ENCODE results near the gene NTM. TPM values are rescaled to one million over a fixed set of nuclear protein-coding genes. Genes with fewer than 3 reads are reported as not detected.
"Not testable (repeated sequence)": the region's sequence is repeated elsewhere in the genome, so short reads cannot be mapped to it uniquely, and the experiment has no call there.

The NTM gene
- total RNA-seq, 2 donors from 2014 or later: not detected

GRCh38 chr11:131412061-131412460 lies 41.6 kb downstream of the NTM start:
- H3K4me1 Mint-ChIP-seq (ENCODE audit: low read depth): no peaks in the 10 kb centered on the region

GRCh38 chr11:131413217-131413616 lies 42.8 kb downstream of the NTM start:
- Mint-ChIP-seq H3K9me3 (peaks cover 0 to 4% of the 10 kb centered on the region in 2 donors), H3K27me3 (ENCODE audit: low read depth) (no peaks in the 10 kb centered on the region), H3K4me1 (ENCODE audit: low read depth) (no peaks in the 10 kb centered on the region), H3K27ac (no peak overlapping the region), H3K4me3 (no peak overlapping the region), H3K36me3 (ENCODE audit: insufficient read depth in 2 of 2) (no peaks in the 10 kb centered on the region)
- DNase-seq: no peak
- ATAC-seq (replicated peaks in 1 of 2): no peak

More at GRCh38 chr11:131412061-131412460, 41.6 kb downstream of the NTM start:
- H3K27me3 Mint-ChIP-seq (ENCODE audit: low read depth): no peaks in the 10 kb centered on the region
- no peak for DNase-seq
- H3K4me3 Mint-ChIP-seq: no peak overlapping the region
- no peak overlapping the region for H3K27ac Mint-ChIP-seq
- H3K36me3 Mint-ChIP-seq (ENCODE audit: insufficient read depth in 2 of 2): no peaks in the 10 kb centered on the region
- no peak for ATAC-seq (replicated peaks in 1 of 2)
- H3K9me3 Mint-ChIP-seq: peaks cover 0 to 4% of the 10 kb centered on the region in 2 donors

- no peak for DNase-seq
- Mint-ChIP-seq H3K36me3 (ENCODE audit: insufficient read depth in 2 of 2) (no peaks in the 10 kb centered on the region), H3K4me3 (no peak overlapping the region), H3K4me1 (ENCODE audit: low read depth) (no peaks in the 10 kb centered on the region), H3K27ac (no peak overlapping the region), H3K27me3 (ENCODE audit: low read depth) (no peaks in the 10 kb centered on the region), H3K9me3 (peaks cover 0 to 4% of the 10 kb centered on the region in 2 donors)
- no peak for ATAC-seq (replicated peaks in 1 of 2)
These were observed 47.8 kb downstream of the NTM start for GRCh38 chr11:131418189-131418588.

- Mint-ChIP-seq H3K27ac (no peak overlapping the region), H3K27me3 (ENCODE audit: low read depth) (no peaks in the 10 kb centered on the region), H3K4me3 (no peak overlapping the region), H3K9me3 (no peaks in the 10 kb centered on the region), H3K4me1 (ENCODE audit: low read depth) (no peaks in the 10 kb centered on the region), H3K36me3 (ENCODE audit: insufficient read depth in 2 of 2) (no peaks in the 10 kb centered on the region)
- ATAC-seq (replicated peaks in 1 of 2): no peak
- no peak for DNase-seq
These were observed 50.8 kb downstream of the NTM start for GRCh38 chr11:131421066-131421855.

DNA sequence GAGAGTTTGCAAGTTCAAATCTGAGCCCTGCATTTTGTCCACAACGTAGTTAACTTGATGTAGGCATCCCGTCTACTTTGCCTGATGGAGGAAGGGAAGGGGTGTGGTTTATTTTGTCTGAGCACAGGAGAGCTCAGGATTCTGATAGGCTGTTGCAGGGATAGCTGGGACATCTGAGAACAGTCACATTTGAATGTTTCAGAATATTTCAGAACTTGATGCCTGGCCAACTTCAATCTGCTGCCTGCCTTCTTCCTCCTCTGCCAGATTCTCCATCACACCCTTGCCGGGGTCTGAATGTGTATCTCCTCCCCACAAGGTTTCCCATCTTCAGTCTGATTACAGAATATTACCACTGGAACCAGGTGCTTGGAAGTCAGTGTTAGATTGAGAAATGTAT lies 51.6 kb downstream of the NTM start:
- DNase-seq (no peak), ATAC-seq (replicated peaks in 1 of 2) (no peak)
- H3K27ac Mint-ChIP-seq: no peak overlapping the region
- no peaks in the 10 kb centered on the region for H3K36me3 Mint-ChIP-seq (ENCODE audit: insufficient read depth in 2 of 2)
- no peaks in the 10 kb centered on the region for H3K4me1 Mint-ChIP-seq (ENCODE audit: low read depth)
- H3K4me3 Mint-ChIP-seq: no peak overlapping the region
- H3K9me3 Mint-ChIP-seq: peaks cover 0 to 1% of the 10 kb centered on the region in 2 donors
- H3K27me3 Mint-ChIP-seq (ENCODE audit: low read depth): no peaks in the 10 kb centered on the region

- Mint-ChIP-seq H3K36me3 (ENCODE audit: insufficient read depth in 2 of 2) (no peaks in the 10 kb centered on the region), H3K27me3 (ENCODE audit: low read depth) (no peaks in the 10 kb centered on the region), H3K4me3 (no peak overlapping the region), H3K9me3 (peaks cover 0 to 1% of the 10 kb centered on the region in 2 donors), H3K4me1 (ENCODE audit: low read depth) (no peaks in the 10 kb centered on the region), H3K27ac (no peak overlapping the region)
- no peak for DNase-seq
- ATAC-seq (replicated peaks in 1 of 2): no peak
These were observed 52.1 kb downstream of the NTM start for GRCh38 chr11:131422496-131422895.

DNA sequence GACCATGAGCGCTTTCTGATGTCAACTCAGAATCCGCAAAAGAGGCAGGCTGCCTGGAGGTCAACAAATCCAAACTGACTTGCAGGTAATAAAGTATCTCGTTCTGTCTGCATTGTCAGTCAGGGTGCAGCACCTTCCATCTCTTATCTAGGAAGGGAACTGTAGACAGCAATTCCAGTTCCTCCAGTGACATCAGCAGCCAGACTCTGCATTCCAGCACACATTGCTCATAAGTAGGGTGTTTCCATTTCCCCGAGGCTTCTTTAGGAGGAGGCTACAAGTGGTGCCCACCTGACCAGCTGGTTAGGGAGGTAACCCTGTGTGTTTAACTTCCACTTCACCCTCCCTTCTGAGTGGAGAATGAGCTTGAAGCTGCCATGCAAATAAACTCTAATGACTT lies 53.3 kb downstream of the NTM start:
- no peaks in the 10 kb centered on the region for H3K27me3 Mint-ChIP-seq (ENCODE audit: low read depth)
- no peak overlapping the region for H3K27ac Mint-ChIP-seq
- DNase-seq (no peak), ATAC-seq (replicated peaks in 1 of 2) (no peak)
- no peaks in the 10 kb centered on the region for H3K4me1 Mint-ChIP-seq (ENCODE audit: low read depth)
- no peak overlapping the region for H3K4me3 Mint-ChIP-seq
- H3K9me3 Mint-ChIP-seq: peaks cover 1 to 5% of the 10 kb centered on the region in 2 donors
- no peaks in the 10 kb centered on the region for H3K36me3 Mint-ChIP-seq (ENCODE audit: insufficient read depth in 2 of 2)

DNA sequence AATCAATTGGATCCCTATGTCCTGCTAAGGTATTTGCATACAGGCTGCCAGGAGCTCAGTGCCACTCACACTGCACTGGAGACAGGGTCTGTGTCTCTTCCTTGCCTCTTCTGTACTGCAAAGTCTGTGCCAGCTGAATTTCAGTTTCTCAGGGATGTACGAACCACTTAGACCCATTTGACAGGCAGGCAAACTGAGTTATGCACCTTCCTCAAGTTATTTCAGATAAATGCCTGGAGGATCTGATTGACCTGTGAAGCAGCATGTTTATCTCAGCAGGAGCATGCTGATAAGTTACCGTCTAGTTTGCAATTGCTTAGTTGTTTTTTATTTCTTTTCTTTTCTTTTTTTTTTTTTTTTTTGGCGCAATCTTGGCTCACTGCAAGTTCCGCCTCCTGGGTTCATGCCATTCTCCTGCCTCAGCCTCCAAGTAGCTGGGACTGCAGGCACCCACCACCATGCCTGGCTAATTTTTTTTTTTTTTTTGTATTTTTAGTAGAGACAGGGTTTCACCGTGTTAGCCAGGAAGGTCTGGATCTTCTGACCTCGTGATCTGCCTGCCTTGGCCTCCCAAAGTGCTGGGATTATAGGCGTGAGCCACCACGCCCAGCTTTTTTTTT lies 54.0 kb downstream of the NTM start:
- H3K4me1 Mint-ChIP-seq (ENCODE audit: low read depth); H3K4me3 Mint-ChIP-seq; DNase-seq; H3K36me3 Mint-ChIP-seq (ENCODE audit: insufficient read depth in 2 of 2); ATAC-seq (replicated peaks in 1 of 2); H3K9me3 Mint-ChIP-seq; H3K27ac Mint-ChIP-seq; H3K27me3 Mint-ChIP-seq (ENCODE audit: low read depth): not testable (repeated sequence)

DNA sequence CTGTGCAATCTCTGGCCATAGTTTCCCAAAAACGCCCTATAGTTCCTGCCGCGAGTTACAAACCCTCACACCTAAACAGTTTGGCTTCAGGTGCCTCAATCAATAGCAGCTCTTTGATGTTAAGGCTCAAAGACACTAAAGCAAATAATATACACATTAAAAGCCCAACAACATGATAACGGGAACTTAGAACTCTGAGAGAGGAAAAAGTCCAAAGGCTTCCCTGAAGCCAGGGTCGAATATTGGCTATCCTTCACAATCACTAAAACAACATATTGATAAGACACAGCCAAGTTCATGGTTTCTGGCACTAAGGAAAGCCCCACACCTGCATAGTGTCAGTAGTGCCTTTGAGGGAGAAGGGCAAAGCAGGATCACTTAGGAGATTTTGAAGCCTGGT lies 54.9 kb downstream of the NTM start:
- Mint-ChIP-seq H3K4me3 (no peak overlapping the region), H3K9me3 (peaks cover 3 to 5% of the 10 kb centered on the region in 2 donors), H3K27ac (no peak overlapping the region), H3K4me1 (ENCODE audit: low read depth) (no peaks in the 10 kb centered on the region), H3K27me3 (ENCODE audit: low read depth) (no peaks in the 10 kb centered on the region), H3K36me3 (ENCODE audit: insufficient read depth in 2 of 2) (no peaks in the 10 kb centered on the region)
- DNase-seq: no peak
- no peak for ATAC-seq (replicated peaks in 1 of 2)

- peaks cover 3 to 5% of the 10 kb centered on the region in 2 donors for H3K9me3 Mint-ChIP-seq
- ATAC-seq (replicated peaks in 1 of 2): no peak
- no peaks in the 10 kb centered on the region for H3K4me1 Mint-ChIP-seq (ENCODE audit: low read depth)
- H3K27me3 Mint-ChIP-seq (ENCODE audit: low read depth): no peaks in the 10 kb centered on the region
- no peak overlapping the region for H3K4me3 Mint-ChIP-seq
- no peak overlapping the region for H3K27ac Mint-ChIP-seq
- DNase-seq: no peak
- H3K36me3 Mint-ChIP-seq (ENCODE audit: insufficient read depth in 2 of 2): no peaks in the 10 kb centered on the region
These were observed 58.4 kb downstream of the NTM start for GRCh38 chr11:131428853-131429252.

DNA sequence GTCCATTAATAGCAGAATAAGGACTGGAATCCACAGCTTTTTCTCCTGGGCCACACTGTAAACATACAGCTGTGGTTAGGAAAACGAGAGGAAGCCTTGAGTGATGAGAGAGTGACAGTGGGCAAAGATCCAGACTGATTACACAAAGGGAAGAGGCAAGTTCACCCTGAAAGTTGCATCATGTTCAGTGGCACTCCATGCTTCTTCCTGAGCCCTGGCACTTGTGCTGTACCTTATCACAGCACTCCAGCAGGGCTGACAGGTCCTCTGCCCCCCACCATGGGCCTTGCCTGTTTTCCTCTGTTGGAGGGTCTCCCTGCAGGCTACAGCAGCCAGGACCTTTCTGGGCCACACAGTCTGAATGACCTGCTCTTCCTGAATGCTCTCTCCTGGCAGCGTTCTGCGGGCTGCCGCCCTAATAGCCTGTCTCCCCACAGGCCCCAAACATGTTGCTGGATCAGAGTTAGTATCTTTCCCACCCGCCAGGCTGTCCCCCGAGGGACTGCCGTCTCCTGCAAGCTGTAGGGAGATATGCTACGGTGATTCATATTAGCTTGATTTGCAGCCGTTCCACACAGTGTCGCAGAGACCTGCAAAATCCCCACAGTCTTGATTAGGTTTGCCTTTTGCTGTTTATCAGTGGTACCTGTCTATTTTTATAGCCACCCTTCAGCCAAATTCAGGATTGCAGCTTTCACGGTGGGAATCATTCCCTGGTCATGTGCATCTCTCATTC lies 60.2 kb downstream of the NTM start:
- no peak overlapping the region for H3K4me3 Mint-ChIP-seq
- DNase-seq (no peak), ATAC-seq (replicated peaks in 1 of 2) (no peak)
- no peaks in the 10 kb centered on the region for H3K4me1 Mint-ChIP-seq (ENCODE audit: low read depth)
- H3K27me3 Mint-ChIP-seq (ENCODE audit: low read depth): no peaks in the 10 kb centered on the region
- H3K36me3 Mint-ChIP-seq (ENCODE audit: insufficient read depth in 2 of 2): no peaks in the 10 kb centered on the region
- peaks cover 3 to 7% of the 10 kb centered on the region in 2 donors for H3K9me3 Mint-ChIP-seq
- H3K27ac Mint-ChIP-seq: no peak overlapping the region

DNA sequence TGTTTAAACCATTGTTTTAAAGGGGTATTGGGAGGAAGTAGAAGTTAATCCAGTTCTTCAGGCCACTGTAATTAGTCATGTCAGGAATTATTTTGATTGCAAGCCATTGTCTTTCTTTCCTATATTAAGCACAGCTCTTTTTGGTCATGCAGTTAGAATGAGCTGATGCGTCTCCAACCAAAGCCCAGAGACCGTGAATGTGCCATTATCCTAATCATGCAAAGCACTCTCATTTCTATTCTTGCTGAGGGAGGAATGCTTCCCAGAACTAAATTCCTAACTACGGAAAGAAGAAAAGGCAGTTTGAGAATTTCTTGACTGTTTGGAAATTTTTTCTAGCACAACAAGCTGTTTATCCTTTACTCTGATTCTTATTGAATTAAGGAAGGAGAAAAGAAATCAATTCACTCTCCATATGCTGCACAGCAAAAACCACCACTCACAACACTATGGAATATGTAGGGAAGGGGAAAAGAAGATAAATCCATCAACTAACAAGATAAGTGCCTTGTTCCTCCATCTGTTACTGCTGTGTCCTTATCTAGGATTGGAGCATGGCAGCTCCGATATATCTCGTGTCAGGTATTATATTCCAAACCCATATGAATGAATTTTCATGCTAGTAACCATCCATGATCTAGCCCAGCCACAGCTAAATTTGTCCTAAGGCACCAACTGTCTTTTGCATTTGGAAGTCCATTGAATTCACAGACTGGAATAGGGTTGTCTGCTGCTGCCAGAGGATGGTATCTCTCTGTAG lies 70.8 kb downstream of the NTM start:
- H3K27ac Mint-ChIP-seq: no peak overlapping the region
- peaks cover 2% of the 10 kb centered on the region in 2 donors for H3K36me3 Mint-ChIP-seq (ENCODE audit: insufficient read depth in 2 of 2)
- no peak overlapping the region for H3K4me3 Mint-ChIP-seq
- H3K9me3 Mint-ChIP-seq: peaks cover 15 to 17% of the 10 kb centered on the region in 2 donors
- H3K4me1 Mint-ChIP-seq (ENCODE audit: low read depth): no peaks in the 10 kb centered on the region
- ATAC-seq (replicated peaks in 1 of 2): no peak
- H3K27me3 Mint-ChIP-seq (ENCODE audit: low read depth): no peaks in the 10 kb centered on the region
- no peak for DNase-seq

Data from activated T-cell treated with anti-CD3 and anti-CD28 coated beads, Interleukin-2, amount 50 U/mL, for 72 hours (primary cell).